H1 (cell line): ENCODE measurements around the gene RASGRP4. TPM values are rescaled to one million over a fixed set of nuclear protein-coding genes. Genes with fewer than 3 reads are reported as not detected.

ENCODE experiments used
- CTCF ChIA-PET: fragments of 300-600 bp; sonication (Branson Sonifier 250); formaldehyde crosslinking; loops from one replicate; lab custom pipeline; 2021; ENCODE audit not compliant: partially characterized antibody; lab: Charles Lee
- POLR2A ChIA-PET: fragments of 300-600 bp; sonication (Branson Sonifier 250); formaldehyde crosslinking; loops from one replicate; lab custom pipeline; 2021; ENCODE audit warnings: inconsistent platforms; ENCODE audit not compliant: partially characterized antibody; lab: Charles Lee
- DNase-seq, 2 experiments: peaks; one replicate each; pipeline versions ENCODE4 v3.0.0 to v3.0.0-alpha.2; 2010 to 2022; ENCODE audit warnings: low spot score in 2 of 2, low read depth in 1 of 2, mixed read lengths in 1 of 2
- FAIRE-seq: peaks from 2 replicates; lab custom pipeline; 2011; peaks lifted over from hg19 to GRCh38; lab: Jason Lieb, UNC
- H2AFZ ChIP-seq: 2 replicates; pipeline ENCODE4 v1.8.1; 2012; ENCODE audit warnings: low read length, inconsistent platforms
- H2AK5ac ChIP-seq: 2 replicates; pipeline ENCODE4 v1.6.1; 2013; ENCODE audit warnings: low read depth, low read length
- H2BK120ac ChIP-seq: replicated peaks from 2 replicates; pipeline ENCODE3; 2013; ENCODE audit warnings: low read depth, low read length, inconsistent platforms
- H2BK12ac ChIP-seq: 2 replicates; pipeline ENCODE4 v1.6.1; 2013; ENCODE audit warnings: low read depth, low read length
- H2BK15ac ChIP-seq: 2 replicates; pipeline ENCODE4 v1.6.1; 2013; ENCODE audit warnings: low read length
- H2BK20ac ChIP-seq: 2 replicates; pipeline ENCODE4 v1.6.1; 2013; ENCODE audit warnings: low read length
- H2BK5ac ChIP-seq: 2 replicates; pipeline ENCODE4 v1.6.1; 2013; ENCODE audit warnings: low read depth, low read length
- H3K14ac ChIP-seq: 2 replicates; pipeline ENCODE4 v1.6.1; 2013; ENCODE audit warnings: inconsistent platforms; ENCODE audit not compliant: insufficient read length
- H3K18ac ChIP-seq: 2 replicates; pipeline ENCODE4 v1.6.1; 2013; ENCODE audit warnings: low read length; ENCODE audit errors: extremely low read depth
- H3K23ac ChIP-seq: 2 replicates; pipeline ENCODE4 v1.6.1; 2013; ENCODE audit warnings: inconsistent platforms; ENCODE audit not compliant: insufficient read length
- H3K23me2 ChIP-seq: 2 replicates; pipeline ENCODE4 v1.6.1; 2013; ENCODE audit warnings: low read depth, low read length
- H3K27ac ChIP-seq: 2 replicates; pipeline ENCODE4 v1.6.1; 2011; ENCODE audit warnings: low read depth, low read length, inconsistent platforms
- H3K27me3 ChIP-seq, 4 experiments: replicated peaks in 1 of 4; 1 replicate in 1 of 4; 2 replicates in 3 of 4; pipeline versions ENCODE4 v1.6.1 to v1.8.1; 2011 to 2013; ENCODE audit warnings: low read length in 3 of 4, mild to moderate bottlenecking in 3 of 4, inconsistent platforms in 2 of 4, mixed read lengths in 2 of 4, moderate library complexity in 1 of 4; ENCODE audit not compliant: control insufficient read depth in 3 of 4, insufficient read depth in 3 of 4; ENCODE audit errors: extremely low read depth in 1 of 4
- H3K36me3 ChIP-seq, 4 experiments: 2 replicates each; pipeline versions ENCODE4 v1.6.1 to v1.8.1; 2011 to 2013; ENCODE audit warnings: mild to moderate bottlenecking in 4 of 4, low read length in 3 of 4, moderate library complexity in 2 of 4, control low read depth in 1 of 4, inconsistent platforms in 1 of 4; ENCODE audit not compliant: insufficient read depth in 4 of 4, control insufficient read depth in 2 of 4
- H3K4ac ChIP-seq: replicated peaks from 2 replicates; pipeline ENCODE3; 2013; ENCODE audit warnings: low read length, low read depth, mixed read lengths, inconsistent platforms; ENCODE audit not compliant: insufficient read length
- H3K4me1 ChIP-seq, 4 experiments: replicated peaks in 1 of 4; 1 replicate in 1 of 4; 2 replicates in 3 of 4; pipeline versions ENCODE4 v1.6.1 to v1.8.1; 2011 to 2013; ENCODE audit warnings: low read length in 3 of 4, inconsistent platforms in 2 of 4, mixed read lengths in 1 of 4; ENCODE audit not compliant: insufficient read depth in 4 of 4, control insufficient read depth in 3 of 4
- H3K4me2 ChIP-seq, 2 experiments: 2 replicates each; pipeline versions ENCODE4 v1.6.1 to v1.8.1; 2011 to 2013; ENCODE audit warnings: low read depth in 2 of 2, low read length in 2 of 2, control low read depth in 1 of 2, inconsistent platforms in 1 of 2, mild to moderate bottlenecking in 1 of 2; ENCODE audit not compliant: insufficient read depth in 1 of 2
- H3K4me3 ChIP-seq, 4 experiments: fragments of 200-600, 300-600 bp in 1 of 4; sonication (generic), shearing (Covaris generic), sonication (Bioruptor Twin) in 1 of 4; 2 replicates each; pipeline versions ENCODE4 v1.5.1 to v1.8.1; 2011 to 2016; ENCODE audit warnings: low read length in 4 of 4, low read depth in 3 of 4, control low read depth in 2 of 4, inconsistent platforms in 2 of 4, mild to moderate bottlenecking in 2 of 4, mixed read lengths in 1 of 4, moderate library complexity in 1 of 4; ENCODE audit not compliant: insufficient read depth in 2 of 4; ENCODE audit errors: extremely low read depth in 1 of 4
- H3K56ac ChIP-seq: replicated peaks from 2 replicates; pipeline ENCODE3; 2013; ENCODE audit warnings: low read depth, mild to moderate bottlenecking, mixed read lengths, low read length, inconsistent platforms; ENCODE audit not compliant: insufficient read length
- H3K79me1 ChIP-seq: 2 replicates; pipeline ENCODE4 v1.6.1; 2013; ENCODE audit warnings: low read depth, low read length, control low read depth
- H3K79me2 ChIP-seq, 2 experiments: 2 replicates each; pipeline versions ENCODE4 v1.6.1 to v1.8.1; 2012 to 2013; ENCODE audit warnings: low read length in 2 of 2, mild to moderate bottlenecking in 2 of 2, inconsistent platforms in 1 of 2; ENCODE audit not compliant: insufficient read depth in 2 of 2, control insufficient read depth in 1 of 2
- H3K9ac ChIP-seq, 4 experiments: replicated peaks in 1 of 4; 1 replicate in 1 of 4; 2 replicates in 3 of 4; pipeline versions ENCODE4 v1.6.1 to v1.8.1; 2011 to 2013; ENCODE audit warnings: low read depth in 3 of 4, low read length in 3 of 4, control low read depth in 2 of 4, mild to moderate bottlenecking in 2 of 4, moderate library complexity in 2 of 4, inconsistent platforms in 1 of 4; ENCODE audit errors: extremely low read depth in 1 of 4
- H3K9me3 ChIP-seq, 2 experiments: 2 replicates each; pipeline versions ENCODE4 v1.6.1 to v1.8.1; 2012 to 2013; ENCODE audit warnings: mild to moderate bottlenecking in 2 of 2, moderate library complexity in 2 of 2, control low read depth in 1 of 2, inconsistent platforms in 1 of 2, low read depth in 1 of 2, low read length in 1 of 2, mixed read lengths in 1 of 2; ENCODE audit not compliant: insufficient read depth in 2 of 2
- H4K20me1 ChIP-seq, 2 experiments: replicated peaks in 1 of 2; 2 replicates each; pipeline versions ENCODE3 to v1.8.1; 2011 to 2013; ENCODE audit warnings: inconsistent platforms in 2 of 2, low read length in 2 of 2, mild to moderate bottlenecking in 1 of 2; ENCODE audit not compliant: insufficient read depth in 2 of 2, control insufficient read depth in 1 of 2
- H4K5ac ChIP-seq: 2 replicates; pipeline ENCODE4 v1.6.1; 2013; ENCODE audit warnings: low read length, low read depth, mixed read lengths, inconsistent platforms; ENCODE audit not compliant: insufficient read length
- H4K8ac ChIP-seq: 2 replicates; pipeline ENCODE4 v1.8.0; 2013; ENCODE audit warnings: mild to moderate bottlenecking, moderate library complexity, low read length, inconsistent platforms; ENCODE audit not compliant: insufficient read depth; ENCODE audit errors: extremely low read depth
- H4K91ac ChIP-seq: replicated peaks from 2 replicates; pipeline ENCODE3; 2013; ENCODE audit warnings: low read length, mixed read lengths, inconsistent platforms; ENCODE audit not compliant: insufficient read length
- BRCA1 ChIP-seq: IDR thresholded peaks from 2 replicates; pipeline ENCODE4 v1.6.1; 2012; ENCODE audit warnings: low read depth, low read length, improper control_type of control experiment
- CBX8 ChIP-seq: fragments of 300-800, 300-1000 bp; sonication (generic); IDR thresholded peaks from 2 replicates; pipeline ENCODE4 v1.7.1; 2016; ENCODE audit warnings: low read depth, low read length, borderline replicate concordance
- GABPA ChIP-seq: IDR thresholded peaks from 2 replicates; pipeline ENCODE4 v1.6.1; 2011; ENCODE audit warnings: mild to moderate bottlenecking, low read length, moderate library complexity, borderline replicate concordance; ENCODE audit not compliant: insufficient read depth
- HDAC2 ChIP-seq, 2 experiments: fragments of 300-600 bp in 1 of 2; sonication (generic) in 1 of 2; IDR thresholded peaks; 2 replicates each; pipeline ENCODE4 v1.6.1; 2011 to 2012; ENCODE audit warnings: low read depth in 2 of 2, low read length in 2 of 2, mild to moderate bottlenecking in 2 of 2, moderate library complexity in 2 of 2, borderline replicate concordance in 1 of 2, inconsistent platforms in 1 of 2
- POU5F1 ChIP-seq: IDR thresholded peaks from 2 replicates; pipeline ENCODE4 v1.6.1; 2011; ENCODE audit warnings: low read depth, mild to moderate bottlenecking, low read length, moderate library complexity
- RBBP5 ChIP-seq: IDR thresholded peaks from 2 replicates; pipeline ENCODE4 v1.7.1; 2012; ENCODE audit warnings: low read depth, mild to moderate bottlenecking, inconsistent platforms, low read length, moderate library complexity, borderline replicate concordance
- SP1 ChIP-seq: IDR thresholded peaks from 2 replicates; pipeline ENCODE4 v1.6.1; 2011; ENCODE audit warnings: low read depth, low read length
- SP4 ChIP-seq: IDR thresholded peaks from 2 replicates; pipeline ENCODE4 v1.6.1; 2012; ENCODE audit warnings: low read length, inconsistent platforms
- TAF7 ChIP-seq: optimal IDR thresholded peaks from 2 replicates; pipeline ENCODE3; 2011; ENCODE audit warnings: low read depth, mild to moderate bottlenecking, inconsistent platforms, low read length, moderate library complexity, borderline replicate concordance
- WGBS, 2 experiments: shearing (Covaris generic) in 1 of 2; methylation state at CpG; one replicate each; pipeline versions ENCODE4 v1.1.6 to v1.1.7; 2013 to 2015; ENCODE audit warnings: low lambda C conversion rate in 2 of 2, mixed read lengths in 2 of 2, inconsistent platforms in 1 of 2, low coverage in 1 of 2, missing lambda C conversion rate in 1 of 2; ENCODE audit not compliant: insufficient replicate concordance in 2 of 2, insufficient coverage in 1 of 2, insufficient read length in 1 of 2; ENCODE audit errors: extremely low coverage in 1 of 2, missing lambda C conversion rate in 1 of 2; 5-methylcytosine and 5-hydroxymethylcytosine counted together
- polyA plus RNA-seq, 7 experiments: library from polyadenylated mRNA; depleted of rRNA in 3 of 7; stranded (reverse) in 5 of 7; unstranded in 2 of 7; fragments of >200 nt in 5 of 7; fragments of 200-250 nt in 2 of 7; gene quantifications; 1 replicate in 5 of 7; 2 replicates in 1 of 7; 4 replicates in 1 of 7; pipeline versions ENCODE4 v1.2.1 to v1.2.3, GENCODE V29; 2011 to 2013; ENCODE audit warnings: missing spikeins in 2 of 7, mixed read lengths in 2 of 7
- total RNA-seq: library from RNA; stranded (reverse); fragmentation: NEBNext Ultra II Directional; extraction: Animal tissue kit (Norgen Biotek cat#: 25700); gene quantifications from 2 replicates; pipeline ENCODE4 v1.2.1, GENCODE V29; 2021
- TF ChIP-seq, protein P1 (sequence below), 3 experiments: IDR thresholded peaks; 1 replicate in 2 of 3; 2 replicates in 1 of 3; pipeline versions ENCODE4 v1.5.1 to v1.6.1; 2011; ENCODE audit warnings: low read length in 3 of 3, mild to moderate bottlenecking in 3 of 3, inconsistent platforms in 2 of 3, low read depth in 1 of 3, moderate library complexity in 1 of 3; ENCODE audit not compliant: insufficient read depth in 1 of 3; ENCODE audit errors: control extremely low read depth in 1 of 3

The RASGRP4 gene
- total and polyA plus RNA-seq, 2 of the 8 experiments (the other 6 are each of a cell fraction or from before 2014, with no cell fraction given) = 1.9 to 3.1 TPM

GRCh38 chr19:38399537-38399936 lies 26.5 kb downstream of the RASGRP4 start:
- ChIA-PET CTCF (interaction anchor here (0.6 to 1.4 kb wide), 3 partner anchors 15 to 316 kb away, joined by 3 to 4 read pairs (median 3); no protein-coding TSS in a partner anchor), POLR2A (interaction anchor here (0.6 to 6.1 kb wide), 8 partner anchors 10 to 460 kb away, joined by 3 to 38 read pairs (median 4); partner anchors contain the start of genes GGN and SPRED3)
- no peak overlapping the region for H3K9ac ChIP-seq
- no peak overlapping the region for H4K5ac ChIP-seq
- H3K18ac ChIP-seq = no peak overlapping the region
- H3K79me2 ChIP-seq = no peaks in the 10 kb centered on the region
- H2BK20ac ChIP-seq = no peak overlapping the region
- no peak overlapping the region for H2BK5ac ChIP-seq
- no peaks in the 10 kb centered on the region; a peak in 2 of 7 replicates for H3K4me1 ChIP-seq
- H2BK15ac ChIP-seq = no peak overlapping the region
- TF ChIP-seq, protein P1, sequence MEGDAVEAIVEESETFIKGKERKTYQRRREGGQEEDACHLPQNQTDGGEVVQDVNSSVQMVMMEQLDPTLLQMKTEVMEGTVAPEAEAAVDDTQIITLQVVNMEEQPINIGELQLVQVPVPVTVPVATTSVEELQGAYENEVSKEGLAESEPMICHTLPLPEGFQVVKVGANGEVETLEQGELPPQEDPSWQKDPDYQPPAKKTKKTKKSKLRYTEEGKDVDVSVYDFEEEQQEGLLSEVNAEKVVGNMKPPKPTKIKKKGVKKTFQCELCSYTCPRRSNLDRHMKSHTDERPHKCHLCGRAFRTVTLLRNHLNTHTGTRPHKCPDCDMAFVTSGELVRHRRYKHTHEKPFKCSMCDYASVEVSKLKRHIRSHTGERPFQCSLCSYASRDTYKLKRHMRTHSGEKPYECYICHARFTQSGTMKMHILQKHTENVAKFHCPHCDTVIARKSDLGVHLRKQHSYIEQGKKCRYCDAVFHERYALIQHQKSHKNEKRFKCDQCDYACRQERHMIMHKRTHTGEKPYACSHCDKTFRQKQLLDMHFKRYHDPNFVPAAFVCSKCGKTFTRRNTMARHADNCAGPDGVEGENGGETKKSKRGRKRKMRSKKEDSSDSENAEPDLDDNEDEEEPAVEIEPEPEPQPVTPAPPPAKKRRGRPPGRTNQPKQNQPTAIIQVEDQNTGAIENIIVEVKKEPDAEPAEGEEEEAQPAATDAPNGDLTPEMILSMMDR (IDR thresholded peaks at IDR 0.05; ENCODE audit: control extremely low read depth in 1 of 3, insufficient read depth in 1 of 3, low read depth in 1 of 3, low read length in 3 of 3) = no peak
- TF ChIP-seq TAF7 = no peak
- TF ChIP-seq BRCA1 = no peak
- TF ChIP-seq HDAC2 (IDR thresholded peaks at IDR 0.05; ENCODE audit: borderline replicate concordance in 1 of 2, low read depth in 2 of 2, low read length in 2 of 2) = no peak
- no peak for TF ChIP-seq GABPA
- TF ChIP-seq SP4 = no peak
- no peak for TF ChIP-seq POU5F1
- TF ChIP-seq SP1 = no peak
- no peak for TF ChIP-seq CBX8
- TF ChIP-seq RBBP5 = no peak
- peaks cover 0 to 11% (median 0%) of the 10 kb centered on the region in 4 experiments; a peak in 1 of 8 replicates for H3K36me3 ChIP-seq
- no peak overlapping the region for H3K4ac ChIP-seq
- H3K27ac ChIP-seq = no peak overlapping the region
- H3K23me2 ChIP-seq = peaks cover 5% of the 10 kb centered on the region; the same call in 1 of the 2 replicates
- H3K79me1 ChIP-seq = no peaks in the 10 kb centered on the region
- H4K91ac ChIP-seq = no peak overlapping the region
- H2AFZ ChIP-seq = no peak overlapping the region
- no peak overlapping the region for H3K4me3 ChIP-seq
- no peak overlapping the region for H3K23ac ChIP-seq
- H2BK12ac ChIP-seq = no peak overlapping the region
- no peak overlapping the region for H2BK120ac ChIP-seq
- FAIRE-seq (no peak), DNase-seq (no peak)
- no peak overlapping the region for H4K8ac ChIP-seq
- H3K27me3 ChIP-seq = peaks cover 2 to 46% (median 43%) of the 10 kb centered on the region in 4 experiments
- no peak overlapping the region for H3K14ac ChIP-seq
- no peak overlapping the region for H2AK5ac ChIP-seq
- no peaks in the 10 kb centered on the region for H3K9me3 ChIP-seq
- H3K56ac ChIP-seq = no peak overlapping the region
- no peak overlapping the region for H3K4me2 ChIP-seq
- 73% methylated on average over 1 of the region's 1 CpG; no CpG with 5 or more reads in 1 of the 2 experiments for WGBS, 2 experiments
- no peaks in the 10 kb centered on the region for H4K20me1 ChIP-seq
